Esophagus squamous epithelium (tissue), 5 donors: ENCODE data around the gene ADCY5. TPM values are rescaled to one million over a fixed set of nuclear protein-coding genes. Genes with fewer than 3 reads are reported as not detected.

Source experiments
- DNase-seq: peaks from one replicate; lab custom pipeline; 2025; lab: John Stamatoyannopoulos, UW
- H3K27ac ChIP-seq, 4 donors: fragments of 200-600 bp; sonication (generic); one replicate each; pipeline ENCODE4 v1.5.1; 2016 to 2019; ENCODE audit warnings: mild to moderate bottlenecking in 1 of 4
- H3K27me3 ChIP-seq, 4 donors: fragments of 200-600 bp; sonication (generic); 1 replicate in 3 of 4; 2 replicates in 1 of 4; pipeline versions ENCODE4 v1.5.1 to v1.6.0; 2017 to 2021; ENCODE audit warnings: antibody characterized with exemption in 1 of 4
- H3K36me3 ChIP-seq, 3 donors: fragments of 200-600 bp; sonication (generic); one replicate each; pipeline ENCODE4 v1.5.1; 2016 to 2019
- H3K4me1 ChIP-seq, 3 donors: fragments of 200-600 bp; sonication (generic); one replicate each; pipeline ENCODE4 v1.5.1; 2017 to 2019
- H3K4me3 ChIP-seq, 4 donors: fragments of 200-600 bp; sonication (generic); 1 replicate in 3 of 4; 2 replicates in 1 of 4; pipeline ENCODE4 v1.5.1; 2016 to 2019; ENCODE audit warnings: mild to moderate bottlenecking in 2 of 4, moderate library complexity in 1 of 4
- H3K9me3 ChIP-seq, 3 donors: fragments of 200-600 bp; sonication (generic); one replicate each; pipeline ENCODE4 v1.5.1; 2016 to 2019
- CTCF ChIP-seq, 6 experiments: fragments of 450-650 bp in 4 of 6; fragments of 200-600 bp in 2 of 6; sonication (generic) in 2 of 6; IDR thresholded peaks; one replicate each; pipeline ENCODE4 v1.5.1; 2016 to 2019; ENCODE audit warnings: antibody characterized with exemption in 6 of 6, mild to moderate bottlenecking in 4 of 6, moderate library complexity in 4 of 6
- POLR2A ChIP-seq, 4 donors: fragments of 450-650 bp; IDR thresholded peaks; one replicate each; pipeline ENCODE4 v1.6.1; 2017; ENCODE audit warnings: antibody characterized with exemption in 4 of 4, mild to moderate bottlenecking in 4 of 4, moderate library complexity in 3 of 4
- WGBS, 2 donors: methylation state at CpG; one replicate each; pipeline ENCODE4 v1.1.5; 2018; 5-methylcytosine and 5-hydroxymethylcytosine counted together
- intact Hi-C: fragments of 100-400 bp; cut with DNase I; formaldehyde crosslinking; loops from one replicate; pipeline ENCODE4 v1.15.0; 2022
- total RNA-seq, 4 donors: library from RNA; depleted of rRNA; stranded (reverse); fragments of >200 nt; gene quantifications; one replicate each; pipeline ENCODE4 v1.1.0, GENCODE V29; 2016
- donor health status: DM: yes; HTN: yes; CAD: no.

The ADCY5 gene
- total RNA-seq, 4 donors from 2014 or later, result 0.72 to 17.4 (median 5.3) TPM

GRCh38 chr3:123320221-123320620 lies 128.7 kb downstream of the ADCY5 start:
- Histone ChIP-seq H3K27me3 (peaks cover 0 to 10% (median 0%) of the 10 kb centered on the region in 4 donors), H3K4me1 (no peaks in the 10 kb centered on the region), H3K27ac (no peak overlapping the region), H3K36me3 (no peaks in the 10 kb centered on the region), H3K4me3 (no peak overlapping the region), H3K9me3 (no peaks in the 10 kb centered on the region)
- 78% methylated on average over 4 of the region's 5 CpGs; no CpG with 5 or more reads in 1 of the 2 donors for WGBS, 2 donors
- intact Hi-C loops, result loop anchor here (10.0 kb wide), 1 partner anchor 235 kb away; no protein-coding TSS in a partner anchor
- TF ChIP-seq POLR2A (IDR thresholded peaks at IDR 0.05) (no peak), CTCF (IDR thresholded peaks at IDR 0.05) (no peak)
- no peak for DNase-seq

DNA sequence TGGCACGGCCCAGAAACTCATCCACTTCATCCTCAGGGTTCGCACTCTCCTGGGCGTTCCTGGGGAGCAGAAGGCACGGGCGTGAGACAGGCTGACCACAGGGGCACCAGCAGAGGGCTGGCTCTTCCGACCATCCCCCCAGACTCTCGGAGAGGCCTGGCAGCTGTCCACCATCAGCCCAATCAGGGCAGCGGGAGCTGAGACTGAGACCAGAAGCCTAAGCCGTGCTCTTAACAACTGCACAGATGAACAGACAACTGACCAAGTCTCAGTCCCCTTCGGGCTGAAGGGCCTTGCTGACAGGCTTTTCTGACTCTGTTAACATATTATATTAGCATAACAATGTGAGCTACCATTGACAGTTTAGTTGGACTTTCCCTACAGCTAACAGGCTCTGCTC lies 129.1 kb downstream of the ADCY5 start:
- Histone ChIP-seq H3K4me3 (no peak overlapping the region), H3K27ac (peak overlapping the region in 1 of 4 donors; percentile 14), H3K27me3 (peaks cover 0 to 10% (median 0%) of the 10 kb centered on the region in 4 donors), H3K4me1 (no peaks in the 10 kb centered on the region), H3K36me3 (no peaks in the 10 kb centered on the region), H3K9me3 (no peaks in the 10 kb centered on the region)
- intact Hi-C loops, result loop anchor here (10.0 kb wide), 1 partner anchor 235 kb away; no protein-coding TSS in a partner anchor
- TF ChIP-seq CTCF (IDR thresholded peaks at IDR 0.05) (no peak), POLR2A (IDR thresholded peaks at IDR 0.05) (no peak)
- DNase-seq, result no peak
- 46 to 50% methylated on average over 2 of the region's 10 CpGs for WGBS, 2 donors

GRCh38 chr3:123318374-123318773 lies 130.5 kb downstream of the ADCY5 start:
- Histone ChIP-seq H3K4me1 (no peaks in the 10 kb centered on the region), H3K36me3 (no peaks in the 10 kb centered on the region), H3K9me3 (no peaks in the 10 kb centered on the region), H3K4me3 (no peak overlapping the region), H3K27ac (no peak overlapping the region), H3K27me3 (peaks cover 0 to 17% (median 0%) of the 10 kb centered on the region in 4 donors)
- TF ChIP-seq POLR2A (IDR thresholded peaks at IDR 0.05) (no peak), CTCF (IDR thresholded peaks at IDR 0.05) (no peak)
- intact Hi-C loops, result no loop called here
- 80% methylated on average over 2 of the region's 3 CpGs; no CpG with 5 or more reads in 1 of the 2 donors for WGBS, 2 donors
- DNase-seq, result no peak

DNA sequence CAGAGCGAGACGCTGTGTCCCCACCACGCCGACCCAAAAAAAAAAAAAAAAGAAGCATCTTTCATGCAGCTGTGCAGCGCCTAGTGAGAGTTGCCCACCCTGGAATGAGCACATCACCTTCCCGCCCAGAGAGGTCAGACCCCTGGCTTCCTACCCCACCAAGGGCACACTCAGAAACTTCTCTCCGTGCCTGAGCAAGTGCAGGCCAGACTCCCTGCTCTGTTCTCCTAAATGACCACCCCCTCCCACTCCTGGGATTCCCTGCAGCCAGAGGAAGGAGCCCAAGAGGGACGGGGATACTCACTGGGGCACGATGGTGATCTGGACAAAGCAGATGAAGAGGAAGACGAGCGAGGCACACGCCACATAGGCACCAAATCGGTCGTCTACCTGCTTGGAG lies 131.2 kb downstream of the ADCY5 start:
- H3K4me1 ChIP-seq, result no peaks in the 10 kb centered on the region
- TF ChIP-seq POLR2A (IDR thresholded peaks at IDR 0.05) (no peak), CTCF (IDR thresholded peaks at IDR 0.05) (no peak)
- H3K36me3 ChIP-seq, result no peaks in the 10 kb centered on the region
- intact Hi-C loops, result no loop called here
- H3K27me3 ChIP-seq, result peaks cover 0 to 17% (median 0%) of the 10 kb centered on the region in 4 donors
- WGBS, 2 donors, result 80 to 84% methylated on average over 11 to 14 of the region's 14 CpGs
- no peak overlapping the region for H3K4me3 ChIP-seq
- DNase-seq, result no peak
- no peak overlapping the region for H3K27ac ChIP-seq
- no peaks in the 10 kb centered on the region for H3K9me3 ChIP-seq

DNA sequence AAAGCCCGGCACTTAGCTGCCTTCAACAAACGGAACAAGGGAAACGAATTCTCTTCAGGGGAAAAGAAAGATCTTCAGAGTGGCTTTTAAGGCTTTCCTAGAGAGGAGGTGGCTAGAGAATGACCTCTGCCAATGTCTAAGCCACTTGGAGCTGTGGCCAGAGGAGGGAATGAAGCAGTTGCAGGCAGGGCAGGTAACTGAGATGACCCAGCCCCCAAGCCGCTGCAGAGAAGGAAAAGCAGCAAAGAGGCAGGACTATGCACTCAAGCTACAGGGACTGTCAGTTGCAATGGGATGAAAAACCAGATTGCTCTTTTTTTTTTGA lies 133.7 kb downstream of the ADCY5 start:
- WGBS, 2 donors, result 71 to 72% methylated on average over 4 of the region's 4 CpGs
- H3K4me1 ChIP-seq, result no peaks in the 10 kb centered on the region
- no peak overlapping the region for H3K4me3 ChIP-seq
- H3K36me3 ChIP-seq, result no peaks in the 10 kb centered on the region
- TF ChIP-seq POLR2A (IDR thresholded peaks at IDR 0.05) (no peak), CTCF (IDR thresholded peaks at IDR 0.05) (no peak)
- H3K27ac ChIP-seq, result no peak overlapping the region
- no peaks in the 10 kb centered on the region for H3K9me3 ChIP-seq
- H3K27me3 ChIP-seq, result peaks cover 0 to 7% (median 0%) of the 10 kb centered on the region in 4 donors
- DNase-seq, result no peak
- intact Hi-C loops, result no loop called here
